Skeletal muscle satellite cell (primary cell): ENCODE data around the gene ANO2. TPM values are rescaled to one million over a fixed set of nuclear protein-coding genes. Genes with fewer than 3 reads are reported as not detected.

ENCODE experiments used
- H3K27me3 ChIP-seq: 2 replicates; pipeline ENCODE4 v1.7.0; 2013; ENCODE audit warnings: low read length; ENCODE audit not compliant: control insufficient read depth, insufficient read depth
- H3K36me3 ChIP-seq: 2 replicates; pipeline ENCODE4 v1.7.0; 2013; ENCODE audit warnings: mild to moderate bottlenecking, control low read depth, low read length; ENCODE audit not compliant: insufficient read depth
- H3K4me1 ChIP-seq: 2 replicates; pipeline ENCODE4 v1.7.0; 2013; ENCODE audit warnings: low read length; ENCODE audit not compliant: control insufficient read depth, insufficient read depth
- H3K4me2 ChIP-seq: 2 replicates; pipeline ENCODE4 v1.7.0; 2013; ENCODE audit warnings: mild to moderate bottlenecking, low read length
- H3K4me3 ChIP-seq: 2 replicates; pipeline ENCODE4 v1.7.0; 2013; ENCODE audit warnings: low read length
- H3K9ac ChIP-seq: 2 replicates; pipeline ENCODE4 v1.7.0; 2013; ENCODE audit warnings: mild to moderate bottlenecking, low read depth, low read length, moderate library complexity
- H3K9me3 ChIP-seq: replicated peaks from 2 replicates; pipeline ENCODE4 v1.7.0; 2013; ENCODE audit warnings: mild to moderate bottlenecking, control low read depth, low read length
- total RNA-seq: library from RNA; depleted of rRNA; stranded (reverse); fragments of >200 nt; gene quantifications from 2 replicates; pipeline ENCODE4 v1.2.3, GENCODE V29; 2012; rRNA removed

ANO2 gene
- total RNA-seq: not detected in 2 replicates

DNA sequence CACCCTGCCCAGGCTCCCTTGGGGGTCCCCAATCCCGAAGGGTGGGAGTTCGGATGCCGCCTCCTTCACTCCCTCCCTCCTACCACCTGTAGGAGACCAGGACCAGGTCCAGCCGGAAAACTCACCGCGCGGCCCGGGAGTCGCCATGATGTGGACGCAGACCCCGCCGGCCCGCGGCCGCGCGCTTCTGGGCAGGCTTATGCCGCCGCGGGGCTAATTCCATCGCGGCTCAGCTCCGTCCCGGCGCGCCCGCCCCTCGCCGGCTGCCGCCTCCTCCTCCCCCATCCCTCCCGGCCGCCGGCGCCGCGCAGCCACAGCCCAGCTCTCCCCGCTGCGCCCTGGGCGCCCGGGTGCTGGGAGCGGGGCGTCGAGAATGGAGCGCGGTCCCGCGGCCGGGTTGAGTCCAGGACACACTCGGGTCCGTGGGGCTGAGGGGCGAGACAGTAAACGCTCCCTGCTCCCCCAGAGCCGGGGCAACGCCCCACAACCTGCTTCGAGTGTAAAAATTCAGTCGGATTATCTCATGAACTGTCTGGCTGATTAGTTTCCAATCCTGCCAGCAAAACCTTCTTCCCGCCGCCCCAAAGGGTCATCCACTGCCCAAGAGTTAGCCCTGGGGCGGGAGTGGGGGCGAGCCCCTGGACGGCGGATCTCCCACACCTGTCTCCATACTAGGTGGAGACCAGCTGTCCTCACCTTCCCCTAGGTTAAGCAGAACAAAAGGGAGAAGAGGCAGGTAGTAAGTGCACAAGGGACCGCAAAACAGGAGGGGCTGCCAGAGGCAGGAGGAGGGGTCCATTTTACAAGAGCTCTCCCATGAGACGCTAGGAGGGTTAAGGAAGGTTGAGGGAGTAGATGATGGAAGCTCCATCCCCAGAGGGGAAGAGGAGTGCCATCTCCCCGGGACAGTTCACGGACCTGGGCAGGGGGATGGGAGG, at the start of gene ANO2:
Gene ANO2, minus strand, starts transcription at position 189 of the 938 bp plus-strand sequence. Its CDS starts 42 bp downstream, at position 147.
- H3K36me3 ChIP-seq: no peaks in the 10 kb centered on the region
- no peaks in the 10 kb centered on the region for H3K9me3 ChIP-seq
- H3K9ac ChIP-seq: no peak within 1 kb of the TSS
- H3K27me3 ChIP-seq: peaks cover 73% of the 10 kb centered on the region
- peak within 1 kb of the TSS; percentile 74 for H3K4me2 ChIP-seq
- H3K4me1 ChIP-seq: no peaks in the 10 kb centered on the region
- H3K4me3 ChIP-seq: peak within 1 kb of the TSS; percentile 53

DNA sequence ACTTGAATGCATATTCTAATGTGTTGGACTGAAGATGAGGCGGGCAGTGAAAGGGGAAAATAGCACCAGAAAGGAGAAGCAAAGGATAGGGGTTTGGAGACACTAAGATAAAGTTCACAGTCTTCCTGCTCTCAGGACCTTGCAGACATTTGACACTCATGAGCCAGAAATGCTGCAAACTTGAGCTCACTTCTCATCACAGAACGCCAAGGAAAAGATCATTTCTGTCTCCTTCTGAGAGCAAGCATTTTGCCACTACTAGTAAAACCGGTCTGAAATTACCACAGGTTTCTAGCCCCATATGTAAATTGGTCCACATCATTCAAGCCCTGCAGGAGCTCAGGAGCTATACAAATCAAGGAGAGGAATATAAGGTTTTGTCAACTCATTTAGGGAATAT, 44.6 kb upstream of the ANO2 start:
- Histone ChIP-seq H3K36me3 (no peaks in the 10 kb centered on the region), H3K4me3 (no peak overlapping the region), H3K4me1 (no peaks in the 10 kb centered on the region), H3K4me2 (no peak overlapping the region), H3K27me3 (peaks cover 25% of the 10 kb centered on the region), H3K9me3 (no peaks in the 10 kb centered on the region), H3K9ac (no peak overlapping the region)

DNA sequence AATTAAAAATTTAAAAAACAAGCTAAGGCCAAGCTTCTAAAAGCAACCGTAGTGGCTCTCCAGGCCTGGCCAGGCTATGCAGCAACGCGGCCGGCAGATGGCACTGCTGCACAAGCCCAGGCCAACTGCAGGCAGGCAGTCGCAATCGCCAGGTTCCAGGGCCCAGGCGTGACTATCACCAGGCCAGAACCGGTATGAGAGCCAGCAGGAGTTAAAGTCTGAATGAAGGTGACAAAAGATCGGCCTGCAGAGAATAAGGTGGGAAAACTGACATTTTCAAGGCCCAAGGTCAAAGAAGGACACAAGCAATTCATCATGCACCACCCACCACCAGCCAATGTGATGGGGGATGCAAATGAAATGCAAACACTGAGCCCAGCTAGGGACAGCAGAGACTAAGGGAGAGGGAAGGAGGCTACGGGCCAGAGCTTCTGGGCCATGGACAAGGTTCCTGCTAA, 43.6 kb upstream of the ANO2 start:
- Histone ChIP-seq H3K9ac (no peak overlapping the region), H3K4me3 (no peak overlapping the region), H3K36me3 (no peaks in the 10 kb centered on the region), H3K27me3 (peaks cover 31% of the 10 kb centered on the region), H3K9me3 (no peaks in the 10 kb centered on the region), H3K4me2 (no peak overlapping the region), H3K4me1 (no peaks in the 10 kb centered on the region)

GRCh38 chr12:5988088-5988487, 43.0 kb upstream of the ANO2 start:
- H3K4me1 ChIP-seq: no peaks in the 10 kb centered on the region
- no peaks in the 10 kb centered on the region for H3K9me3 ChIP-seq
- H3K27me3 ChIP-seq: peaks cover 36% of the 10 kb centered on the region
- no peaks in the 10 kb centered on the region for H3K36me3 ChIP-seq
- no peak overlapping the region for H3K4me2 ChIP-seq
- no peak overlapping the region for H3K4me3 ChIP-seq
- H3K9ac ChIP-seq: no peak overlapping the region

GRCh38 chr12:5987573-5987972, 42.5 kb upstream of the ANO2 start:
- no peak overlapping the region for H3K9ac ChIP-seq
- no peaks in the 10 kb centered on the region for H3K36me3 ChIP-seq
- peaks cover 38% of the 10 kb centered on the region for H3K27me3 ChIP-seq
- H3K9me3 ChIP-seq: no peaks in the 10 kb centered on the region
- no peaks in the 10 kb centered on the region for H3K4me1 ChIP-seq
- no peak overlapping the region for H3K4me2 ChIP-seq
- H3K4me3 ChIP-seq: no peak overlapping the region

- no peak overlapping the region for H3K4me3 ChIP-seq
- no peaks in the 10 kb centered on the region for H3K4me1 ChIP-seq
- no peak overlapping the region for H3K9ac ChIP-seq
- H3K27me3 ChIP-seq: peaks cover 46% of the 10 kb centered on the region
- H3K9me3 ChIP-seq: no peaks in the 10 kb centered on the region
- no peak overlapping the region for H3K4me2 ChIP-seq
- H3K36me3 ChIP-seq: no peaks in the 10 kb centered on the region
Observed at GRCh38 chr12:5985471-5985870, 40.4 kb upstream of the ANO2 start.

GRCh38 chr12:5984873-5985272, 39.8 kb upstream of the ANO2 start:
- no peak overlapping the region for H3K4me2 ChIP-seq
- H3K9ac ChIP-seq: no peak overlapping the region
- H3K9me3 ChIP-seq: no peaks in the 10 kb centered on the region
- no peak overlapping the region for H3K4me3 ChIP-seq
- H3K4me1 ChIP-seq: no peaks in the 10 kb centered on the region
- no peaks in the 10 kb centered on the region for H3K36me3 ChIP-seq
- H3K27me3 ChIP-seq: peaks cover 46% of the 10 kb centered on the region

DNA sequence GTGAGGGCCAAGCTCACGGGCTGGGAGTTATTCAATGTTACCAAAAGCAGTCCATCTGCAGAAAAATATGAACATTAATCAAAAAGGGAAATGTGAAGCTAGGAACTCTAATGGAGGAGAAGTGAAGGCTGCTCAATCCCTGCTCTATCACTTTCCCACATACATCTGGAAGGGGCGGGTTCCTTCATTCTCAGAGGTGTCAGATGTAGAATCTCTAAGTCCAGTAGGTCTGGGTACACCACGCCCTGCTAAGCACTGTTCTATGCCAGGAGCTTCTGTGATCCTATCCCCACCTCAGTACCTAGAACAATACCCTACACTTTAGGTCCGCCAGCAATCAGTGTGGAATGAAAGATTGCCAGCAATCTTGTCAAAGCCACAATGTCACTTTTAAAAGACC, 37.0 kb upstream of the ANO2 start:
- Histone ChIP-seq H3K4me1 (no peaks in the 10 kb centered on the region), H3K4me2 (no peak overlapping the region), H3K36me3 (no peaks in the 10 kb centered on the region), H3K9ac (no peak overlapping the region), H3K27me3 (peaks cover 50% of the 10 kb centered on the region), H3K9me3 (no peaks in the 10 kb centered on the region), H3K4me3 (no peak overlapping the region)

- Histone ChIP-seq H3K4me2 (no peak overlapping the region), H3K4me3 (no peak overlapping the region), H3K4me1 (no peaks in the 10 kb centered on the region), H3K27me3 (peaks cover 53% of the 10 kb centered on the region), H3K9me3 (no peaks in the 10 kb centered on the region), H3K9ac (no peak overlapping the region), H3K36me3 (no peaks in the 10 kb centered on the region)
Observed at GRCh38 chr12:5977556-5977955, 32.5 kb upstream of the ANO2 start.

- Histone ChIP-seq H3K9ac (no peak overlapping the region), H3K9me3 (no peaks in the 10 kb centered on the region), H3K27me3 (peaks cover 56% of the 10 kb centered on the region), H3K4me1 (no peaks in the 10 kb centered on the region), H3K4me2 (no peak overlapping the region), H3K36me3 (no peaks in the 10 kb centered on the region), H3K4me3 (no peak overlapping the region)
Observed at GRCh38 chr12:5976711-5977110, 31.7 kb upstream of the ANO2 start.

- Histone ChIP-seq H3K4me3 (no peak overlapping the region), H3K27me3 (peaks cover 61% of the 10 kb centered on the region), H3K4me1 (no peaks in the 10 kb centered on the region), H3K4me2 (no peak overlapping the region), H3K9ac (no peak overlapping the region), H3K36me3 (no peaks in the 10 kb centered on the region), H3K9me3 (no peaks in the 10 kb centered on the region)
Observed at GRCh38 chr12:5976196-5976595, 31.1 kb upstream of the ANO2 start.
